C4-2B (cell line): ENCODE data around the gene CDKAL1.
A peak's percentile ranks its signal among the peaks of the same experiment; 100 is the strongest.

Experiments used
- H3K27ac ChIP-seq: fragments of 450-650 bp; 2 replicates; pipeline ENCODE4 v1.5.1; 2017
- ZFX ChIP-seq: fragments of 450-650 bp; IDR thresholded peaks from 2 replicates; pipeline ENCODE4 v1.6.1; 2017
- TF ChIP-seq, protein P1 (sequence below): fragments of 450-650 bp; conservative IDR thresholded peaks from 2 replicates; pipeline ENCODE4 v1.5.1; 2017; ENCODE audit warnings: mild to moderate bottlenecking

CDKAL1 gene

DNA sequence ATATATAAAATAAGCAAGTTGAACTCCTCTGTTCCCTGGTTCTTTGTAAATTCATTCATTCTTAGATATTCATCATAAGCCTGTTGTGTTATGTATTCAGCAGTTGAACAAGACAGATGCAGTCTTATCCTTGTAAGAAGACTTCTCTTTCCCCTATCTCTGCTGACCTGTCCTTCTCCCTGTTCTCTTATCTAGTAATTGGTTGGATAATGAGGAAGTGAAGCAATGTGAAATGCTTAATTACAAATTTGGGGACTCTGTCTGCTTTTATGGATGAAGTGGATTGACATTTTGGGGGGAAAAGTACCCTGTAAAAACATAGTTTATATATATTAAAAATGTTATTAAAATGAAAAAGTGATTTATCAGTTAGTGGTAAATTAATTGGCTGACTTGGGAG lies 37.0 kb downstream of the CDKAL1 start:
- no peak overlapping the region for H3K27ac ChIP-seq
- TF ChIP-seq, protein P1, sequence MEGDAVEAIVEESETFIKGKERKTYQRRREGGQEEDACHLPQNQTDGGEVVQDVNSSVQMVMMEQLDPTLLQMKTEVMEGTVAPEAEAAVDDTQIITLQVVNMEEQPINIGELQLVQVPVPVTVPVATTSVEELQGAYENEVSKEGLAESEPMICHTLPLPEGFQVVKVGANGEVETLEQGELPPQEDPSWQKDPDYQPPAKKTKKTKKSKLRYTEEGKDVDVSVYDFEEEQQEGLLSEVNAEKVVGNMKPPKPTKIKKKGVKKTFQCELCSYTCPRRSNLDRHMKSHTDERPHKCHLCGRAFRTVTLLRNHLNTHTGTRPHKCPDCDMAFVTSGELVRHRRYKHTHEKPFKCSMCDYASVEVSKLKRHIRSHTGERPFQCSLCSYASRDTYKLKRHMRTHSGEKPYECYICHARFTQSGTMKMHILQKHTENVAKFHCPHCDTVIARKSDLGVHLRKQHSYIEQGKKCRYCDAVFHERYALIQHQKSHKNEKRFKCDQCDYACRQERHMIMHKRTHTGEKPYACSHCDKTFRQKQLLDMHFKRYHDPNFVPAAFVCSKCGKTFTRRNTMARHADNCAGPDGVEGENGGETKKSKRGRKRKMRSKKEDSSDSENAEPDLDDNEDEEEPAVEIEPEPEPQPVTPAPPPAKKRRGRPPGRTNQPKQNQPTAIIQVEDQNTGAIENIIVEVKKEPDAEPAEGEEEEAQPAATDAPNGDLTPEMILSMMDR = no peak
- no peak for TF ChIP-seq ZFX

DNA sequence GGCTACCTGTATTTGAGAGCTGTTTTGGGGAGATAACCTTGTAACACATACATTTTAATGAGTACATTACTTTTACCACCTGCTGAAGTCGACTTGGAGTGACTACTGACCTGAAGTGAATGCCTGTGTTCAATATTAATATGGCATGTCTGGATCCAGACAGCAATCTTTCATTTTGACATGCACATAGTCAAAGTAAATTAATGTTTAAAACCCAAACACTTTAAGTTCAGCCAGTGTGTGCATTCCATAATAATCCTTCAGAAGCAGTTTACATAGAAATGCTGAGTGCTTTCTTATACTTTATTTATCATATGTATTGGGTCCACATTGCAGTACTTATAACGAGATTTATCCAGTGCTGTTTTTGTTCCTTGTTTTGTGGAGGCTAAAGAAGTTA lies 38.0 kb downstream of the CDKAL1 start:
- H3K27ac ChIP-seq = no peak overlapping the region
- TF ChIP-seq ZFX = no peak
- TF ChIP-seq, protein P1 = no peak

DNA sequence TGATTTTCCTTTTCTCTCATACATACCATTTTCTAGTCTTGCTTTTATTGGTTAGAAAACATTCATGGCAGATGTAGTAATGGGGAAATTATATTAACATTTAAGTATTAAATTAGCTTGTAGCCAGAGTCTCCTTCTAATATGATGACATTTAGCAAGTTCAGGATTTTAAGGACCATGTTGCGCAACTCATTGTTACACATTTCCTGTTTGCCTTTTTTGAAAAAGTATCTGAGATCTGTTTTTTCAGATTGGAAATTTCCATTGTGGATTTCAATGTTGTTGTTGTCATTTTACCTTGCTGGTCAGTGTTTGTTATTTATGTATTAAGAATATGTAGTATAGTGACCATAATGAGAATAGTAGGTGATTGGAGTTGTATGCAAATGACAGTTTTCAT lies 38.7 kb downstream of the CDKAL1 start:
- H3K27ac ChIP-seq = no peak overlapping the region
- TF ChIP-seq, protein P1 = no peak
- no peak for TF ChIP-seq ZFX

DNA sequence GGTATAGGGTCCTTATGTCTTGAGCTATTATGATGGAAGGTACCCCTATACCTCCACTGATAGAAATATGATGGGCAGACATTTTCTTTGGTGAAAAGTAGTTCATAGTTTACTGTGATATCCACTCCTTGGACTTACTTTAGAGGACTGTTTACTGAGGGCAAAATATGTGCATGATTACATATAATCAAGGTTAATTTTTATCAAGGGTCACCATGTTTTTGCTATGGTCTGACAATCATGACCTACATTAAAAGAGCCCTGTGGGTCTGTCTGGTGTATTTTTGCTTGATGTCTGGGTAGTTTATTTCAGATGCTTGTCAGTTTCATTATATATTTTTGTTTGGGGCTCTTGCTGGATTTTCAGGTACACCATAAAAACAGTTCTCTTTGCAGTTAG lies 40.1 kb downstream of the CDKAL1 start:
- no peak for TF ChIP-seq ZFX
- H3K27ac ChIP-seq = no peak overlapping the region

DNA sequence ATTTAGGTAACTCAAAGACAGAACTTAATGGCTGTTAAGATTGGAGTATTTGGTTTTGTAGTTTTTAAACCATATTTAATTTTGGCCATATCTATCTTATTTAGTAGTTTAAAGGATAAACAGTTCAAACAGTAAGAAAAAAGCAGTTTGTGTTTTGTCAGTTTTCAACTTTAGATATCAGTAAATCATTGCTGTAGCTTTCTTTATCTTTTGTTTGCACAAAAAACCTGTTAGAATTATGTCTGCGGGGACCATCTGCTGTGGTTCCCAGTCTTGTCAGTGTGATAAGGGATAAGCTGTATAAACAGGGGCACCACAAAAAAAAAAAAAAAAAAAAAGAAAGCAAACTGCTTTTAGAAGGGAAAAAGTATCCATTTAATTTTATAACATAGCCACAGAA lies 40.9 kb downstream of the CDKAL1 start:
- no peak overlapping the region for H3K27ac ChIP-seq
- TF ChIP-seq, protein P1 = no peak

DNA sequence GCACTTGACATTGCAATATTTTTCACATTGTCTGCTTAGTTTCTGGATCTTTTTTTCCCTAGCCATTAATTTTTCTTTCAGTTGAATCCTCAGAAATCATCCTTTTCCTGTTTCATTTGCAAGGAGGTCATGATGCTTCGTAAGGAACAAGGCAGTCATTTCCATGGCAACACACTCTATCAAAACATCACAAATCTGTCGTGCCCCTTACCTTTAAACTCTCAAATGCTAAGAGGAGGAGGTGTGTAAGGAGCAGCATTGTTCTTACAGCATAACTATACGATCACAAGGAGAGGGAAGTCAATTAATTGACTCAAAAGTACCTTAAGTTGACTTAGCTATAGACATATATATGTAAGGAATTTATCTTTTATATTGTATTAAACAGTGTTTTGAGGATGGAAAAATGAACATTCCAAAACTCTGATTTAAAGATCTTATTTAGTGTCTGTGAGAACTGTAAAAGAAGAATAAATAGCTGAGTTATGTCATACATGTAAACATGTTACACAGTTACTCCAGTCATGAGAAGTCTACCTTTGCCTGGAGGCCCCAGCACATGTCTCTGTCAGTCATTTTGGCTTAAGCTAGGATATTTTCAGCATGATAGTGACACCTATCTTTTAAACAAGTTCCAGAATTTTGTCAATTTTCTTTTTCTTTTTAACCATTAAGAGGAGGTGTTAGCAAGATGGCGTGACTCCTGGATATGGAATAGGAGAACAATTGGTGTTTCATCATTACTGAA lies 41.6 kb downstream of the CDKAL1 start:
- no peak for TF ChIP-seq ZFX
- TF ChIP-seq, protein P1 = no peak
- H3K27ac ChIP-seq = no peak overlapping the region

DNA sequence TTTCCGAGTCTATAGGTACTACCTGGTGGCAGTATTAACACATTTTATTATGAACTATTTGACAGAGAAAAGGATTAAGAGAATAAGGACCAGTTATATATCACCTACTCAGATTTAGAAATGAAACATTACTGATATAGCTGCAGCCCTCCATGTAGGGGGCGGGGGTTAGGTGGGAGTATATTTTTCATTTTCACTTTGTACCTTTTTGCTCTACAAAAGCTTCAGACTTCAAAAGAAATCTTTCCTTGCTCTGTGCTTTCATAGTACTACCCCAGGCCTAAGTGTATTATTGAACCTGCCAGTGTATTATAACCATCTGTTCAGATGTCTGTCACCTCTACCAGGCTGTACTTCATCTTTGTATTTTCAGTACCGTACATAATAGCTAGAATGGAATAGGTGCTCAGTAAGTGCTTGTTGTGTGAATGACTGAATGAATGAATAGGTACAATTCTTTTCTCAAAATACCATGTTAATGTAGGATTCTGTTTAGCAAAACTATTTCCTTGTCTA lies 43.0 kb downstream of the CDKAL1 start:
- no peak overlapping the region for H3K27ac ChIP-seq
- no peak for TF ChIP-seq ZFX
- TF ChIP-seq, protein P1 = no peak

DNA sequence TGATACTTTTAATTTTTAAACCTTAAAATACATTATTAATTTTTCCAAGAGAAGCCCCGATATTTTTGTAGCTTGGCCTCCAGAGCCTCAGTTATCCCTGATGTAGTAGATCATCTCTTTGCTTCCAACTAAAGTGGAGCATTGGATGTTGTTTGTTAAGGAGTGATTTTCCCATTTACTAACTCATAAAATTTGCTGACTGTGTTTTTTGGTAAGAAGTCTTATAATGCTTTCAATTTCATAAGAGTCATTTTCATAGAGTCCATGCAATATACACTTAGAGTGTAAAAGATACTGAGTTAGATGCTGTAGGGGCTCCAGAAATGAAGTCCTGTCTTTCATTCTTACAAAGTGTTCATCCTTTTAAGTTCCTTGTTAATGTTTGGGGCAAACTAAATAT lies 46.8 kb downstream of the CDKAL1 start:
- peak overlapping the region; percentile 29; the same call in 1 of the 2 replicates for H3K27ac ChIP-seq
- TF ChIP-seq, protein P1 = no peak
- no peak for TF ChIP-seq ZFX
